K562 (cell line): ENCODE data around the gene SF3B1. TPM values are rescaled to one million over a fixed set of nuclear protein-coding genes. Genes with fewer than 3 reads are reported as not detected.
"Not testable (repeated sequence)": the region's sequence is repeated elsewhere in the genome, so short reads cannot be mapped to it uniquely, and the experiment has no call there.

Experiments
- ATAC-seq: fragments of 200-7000 bp; cut with Tn5 transposase; 3 replicates; pipeline ENCODE4 v1.9.1; 2020; ENCODE audit warnings: moderate library complexity
- BruUV-seq: library from RNA; stranded (reverse); fragments of 400-500 nt; replicated peaks from 2 replicates; lab custom pipeline; 2021; lab: Mats Ljungman, UMichigan
- CTCF ChIA-PET: fragments of 300-600 bp; formaldehyde crosslinking; extraction: SDS; loops from one replicate; lab custom pipeline; 2021; ENCODE audit warnings: low intra/inter-chr PET ratio; lab: Yijun Ruan, JAX
- POLR2A ChIA-PET: fragments of 300-600, 350-650 bp; sonication (Branson Sonifier 250); formaldehyde crosslinking; extraction: SDS; loops from one replicate; lab custom pipeline; 2021; ENCODE audit warnings: antibody characterized with exemption, inconsistent platforms; lab: Yijun Ruan, JAX
- DNase-seq, 4 experiments: peaks; one replicate each; pipeline versions ENCODE4 v3.0.0 to v3.0.0-alpha.2; 2011 to 2018; ENCODE audit warnings: low spot score in 3 of 4, mixed read lengths in 3 of 4; ENCODE audit errors: extremely low read depth in 1 of 4
- FAIRE-seq: peaks from 2 replicates; lab custom pipeline; 2011; peaks lifted over from hg19 to GRCh38; lab: Jason Lieb, UNC
- H2AFZ ChIP-seq: 2 replicates; pipeline ENCODE4 v1.6.0; 2011; ENCODE audit warnings: low read depth, low read length, control low read depth, inconsistent platforms
- H3K27ac ChIP-seq: fragments of 200-600 bp; 3 replicates; pipeline ENCODE4 v1.8.0; 2011; ENCODE audit warnings: low read depth, mild to moderate bottlenecking, control low read depth, inconsistent platforms, low read length, moderate library complexity, mixed read lengths; ENCODE audit errors: extremely low read depth
- H3K27me3 ChIP-seq, 2 experiments: fragments of 300-600 bp in 1 of 2; 2 replicates in 1 of 2; 3 replicates in 1 of 2; pipeline versions ENCODE4 v1.6.0 to v1.8.0; 2011; ENCODE audit warnings: inconsistent platforms in 2 of 2, low read length in 2 of 2, mild to moderate bottlenecking in 1 of 2, mixed read lengths in 1 of 2, moderate library complexity in 1 of 2; ENCODE audit not compliant: control insufficient read depth in 2 of 2, insufficient read depth in 2 of 2
- H3K36me3 ChIP-seq: fragments of 300-600 bp; 3 replicates; pipeline ENCODE4 v1.8.0; 2011; ENCODE audit warnings: mild to moderate bottlenecking, low read length, inconsistent platforms; ENCODE audit not compliant: control insufficient read depth, insufficient read depth
- H3K4me1 ChIP-seq, 2 experiments: fragments of 200-600 bp in 1 of 2; replicated peaks in 1 of 2; 2 replicates in 1 of 2; 3 replicates in 1 of 2; pipeline versions ENCODE4 v1.5.1 to v1.8.0; 2011; ENCODE audit warnings: inconsistent platforms in 2 of 2, low read length in 2 of 2, mild to moderate bottlenecking in 1 of 2, mixed read lengths in 1 of 2, moderate library complexity in 1 of 2; ENCODE audit not compliant: control insufficient read depth in 2 of 2, insufficient read depth in 2 of 2
- H3K4me2 ChIP-seq: 2 replicates; pipeline ENCODE4 v1.6.1; 2011; ENCODE audit warnings: low read length, control low read depth, inconsistent platforms, mixed read lengths; ENCODE audit not compliant: insufficient read depth
- H3K4me3 ChIP-seq: fragments of 200-600 bp; sonication (generic), shearing (Covaris generic); 2 replicates; pipeline ENCODE4 v1.5.1; 2016; ENCODE audit warnings: control low read depth, inconsistent platforms
- H3K79me2 ChIP-seq: fragments of 200-600 bp; 3 replicates; pipeline ENCODE4 v1.8.0; 2011; ENCODE audit warnings: low read length, inconsistent platforms; ENCODE audit not compliant: control insufficient read depth, insufficient read depth
- H3K9ac ChIP-seq, 2 experiments: 2 replicates each; pipeline versions ENCODE4 v1.6.0 to v1.6.1; 2011; ENCODE audit warnings: low read depth in 2 of 2, low read length in 2 of 2, control low read depth in 1 of 2, inconsistent platforms in 1 of 2, mild to moderate bottlenecking in 1 of 2, mixed read lengths in 1 of 2; ENCODE audit not compliant: insufficient read depth in 1 of 2
- H3K9me1 ChIP-seq: one replicate; pipeline ENCODE4 v1.6.0; 2011; ENCODE audit warnings: inconsistent platforms, mild to moderate bottlenecking, low read length, moderate library complexity; ENCODE audit not compliant: control insufficient read depth, insufficient read depth
- H3K9me3 ChIP-seq: replicated peaks from 2 replicates; pipeline ENCODE4 v1.5.1; 2011; ENCODE audit warnings: low read depth, low read length, inconsistent platforms; ENCODE audit not compliant: control insufficient read depth, insufficient read depth
- H4K20me1 ChIP-seq: replicated peaks from 2 replicates; pipeline ENCODE4 v1.6.1; 2011; ENCODE audit warnings: low read length, inconsistent platforms, mixed read lengths; ENCODE audit not compliant: control insufficient read depth, insufficient read depth
- CHD1 ChIP-seq: fragments of 200-600 bp; sonication (generic); IDR thresholded peaks from one replicate; pipeline ENCODE4 v1.6.1; 2012; ENCODE audit warnings: mild to moderate bottlenecking, moderate library complexity, low read length, inconsistent platforms
- WGBS: fragments of 100-300 bp; shearing (Covaris generic); methylation state at CpG from one replicate; pipeline ENCODE4 v1.1.6; 2016; ENCODE audit warnings: low coverage, mixed read lengths; ENCODE audit not compliant: insufficient coverage; ENCODE audit errors: missing lambda C conversion rate; 5-methylcytosine and 5-hydroxymethylcytosine counted together
- in situ Hi-C: fragments of 300-500 bp; cut with MboI; formaldehyde crosslinking; loops from 4 replicates; pipeline ENCODE4 v1.15.0; 2018; ENCODE audit warnings: inconsistent platforms, mixed read lengths
- intact Hi-C: fragments of 100-400 bp; cut with micrococcal nuclease; formaldehyde crosslinking; loops from 2 replicates; pipeline ENCODE4 v1.14.2; 2022
- polyA plus RNA-seq, 8 experiments: library from polyadenylated mRNA; depleted of rRNA in 4 of 8; stranded (reverse) in 5 of 8; unstranded in 3 of 8; fragments of >200 nt; fragmentation: Nextera tagmentation in 2 of 8; fragmentation: Illumina TruSeq in 1 of 8; extraction: Ambion mirVana in 2 of 8; extraction: Trizol in 1 of 8; gene quantifications; 2 replicates each; pipeline versions ENCODE4 v1.2.1 to v1.2.3, GENCODE V29; 2011 to 2014; ENCODE audit warnings: inconsistent platforms in 1 of 8, missing spikeins in 1 of 8
- total RNA-seq, 7 experiments: library from RNA; depleted of rRNA in 6 of 7; stranded (reverse); fragments of >200 nt in 6 of 7; fragmentation: Illumina TruSeq in 2 of 7; extraction: Trizol in 2 of 7; gene quantifications; 2 replicates each; pipeline versions ENCODE4 v1.2.1 to v1.2.3, GENCODE V29; 2011 to 2021; ENCODE audit warnings: low replicate concordance in 1 of 7
- TF ChIP-seq, protein P1 (sequence below): IDR thresholded peaks from 2 replicates; pipeline ENCODE4 v1.6.1; 2012; ENCODE audit warnings: low read depth, low read length, improper control_type of control experiment, borderline replicate concordance

Gene SF3B1
- total and polyA plus RNA-seq, 9 of the 15 experiments (the other 6 are each of a cell fraction or from before 2014, with no cell fraction given), result 96.2 to 377 (median 177) TPM

DNA sequence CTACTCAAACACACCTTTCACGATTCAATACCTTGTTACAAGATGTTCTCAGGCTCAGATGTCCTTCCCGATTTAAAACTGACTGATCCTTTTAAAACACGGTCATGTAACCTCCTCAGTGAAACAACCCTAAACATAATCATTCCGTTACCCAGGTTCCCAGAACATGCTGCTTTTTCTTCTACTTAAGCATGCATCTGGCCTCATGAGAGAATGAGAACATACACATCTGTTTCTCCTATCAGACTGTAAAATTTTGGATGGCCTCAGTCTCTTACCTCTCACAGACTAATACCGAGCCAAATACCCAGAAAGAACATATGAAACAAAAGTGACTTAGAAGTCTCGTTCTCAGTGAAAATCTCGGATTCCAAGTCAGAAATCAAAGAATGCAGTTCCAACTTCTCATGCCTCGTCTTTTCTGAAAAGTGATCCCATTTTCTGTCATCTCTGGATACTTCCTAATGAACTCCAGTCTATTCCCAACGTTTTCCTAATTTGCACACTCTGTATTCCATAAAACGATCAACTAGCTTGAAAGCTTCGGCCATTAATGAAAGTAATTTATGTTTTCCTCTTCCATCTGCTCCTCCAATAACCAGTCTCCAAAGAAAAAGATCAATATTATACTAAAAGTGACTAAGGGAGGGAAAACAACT, 919 bp downstream of the SF3B1 start:
- Histone ChIP-seq H3K4me1 (peaks cover 14 to 17% of the 10 kb centered on the region in 2 experiments; a peak in 4 of 5 replicates), H2AFZ (no peak overlapping the region), H3K9me1 (no peaks in the 10 kb centered on the region), H4K20me1 (peaks cover 36% of the 10 kb centered on the region), H3K27ac (peak overlapping the region; percentile 98), H3K4me3 (peak overlapping the region; percentile 77), H3K79me2 (peaks cover 75% of the 10 kb centered on the region), H3K27me3 (no peaks in the 10 kb centered on the region), H3K36me3 (peaks cover 24% of the 10 kb centered on the region; the same call in 2 of the 3 replicates), H3K9ac (peak overlapping the region; percentile 100; a peak in 3 of 4 replicates), H3K4me2 (peak overlapping the region; percentile 93), H3K9me3 (no peaks in the 10 kb centered on the region)
- CTCF ChIA-PET, result no interaction called here
- FAIRE-seq (peak; percentile 71), ATAC-seq (peak; percentile 12), DNase-seq (no peak)
- BruUV-seq, result no TSS peak
- POLR2A ChIA-PET, result interaction anchor here (1.7 kb wide), 1 partner anchor 67 kb away, joined by 8 read pairs; the partner anchor contains the start of genes HSPD1 and HSPE1
- WGBS, result 0% methylated on average over 11 of the region's 11 CpGs
- in situ Hi-C loops (no loop called here), intact Hi-C loops (loop anchor here (5.0 kb wide), 1 partner anchor 273 kb away; the partner anchor contains the start of gene MARS2)
- TF ChIP-seq, protein P1, sequence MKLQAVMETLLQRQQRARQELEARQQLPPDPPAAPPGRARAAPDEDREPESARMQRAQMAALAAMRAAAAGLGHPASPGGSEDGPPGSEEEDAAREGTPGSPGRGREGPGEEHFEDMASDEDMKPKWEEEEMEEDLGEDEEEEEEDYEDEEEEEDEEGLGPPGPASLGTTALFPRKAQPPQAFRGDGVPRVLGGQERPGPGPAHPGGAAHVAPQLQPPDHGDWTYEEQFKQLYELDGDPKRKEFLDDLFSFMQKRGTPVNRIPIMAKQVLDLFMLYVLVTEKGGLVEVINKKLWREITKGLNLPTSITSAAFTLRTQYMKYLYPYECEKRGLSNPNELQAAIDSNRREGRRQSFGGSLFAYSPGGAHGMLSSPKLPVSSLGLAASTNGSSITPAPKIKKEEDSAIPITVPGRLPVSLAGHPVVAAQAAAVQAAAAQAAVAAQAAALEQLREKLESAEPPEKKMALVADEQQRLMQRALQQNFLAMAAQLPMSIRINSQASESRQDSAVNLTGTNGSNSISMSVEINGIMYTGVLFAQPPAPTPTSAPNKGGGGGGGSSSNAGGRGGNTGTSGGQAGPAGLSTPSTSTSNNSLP, result no peak
- TF ChIP-seq CHD1, result peak; percentile 80

DNA sequence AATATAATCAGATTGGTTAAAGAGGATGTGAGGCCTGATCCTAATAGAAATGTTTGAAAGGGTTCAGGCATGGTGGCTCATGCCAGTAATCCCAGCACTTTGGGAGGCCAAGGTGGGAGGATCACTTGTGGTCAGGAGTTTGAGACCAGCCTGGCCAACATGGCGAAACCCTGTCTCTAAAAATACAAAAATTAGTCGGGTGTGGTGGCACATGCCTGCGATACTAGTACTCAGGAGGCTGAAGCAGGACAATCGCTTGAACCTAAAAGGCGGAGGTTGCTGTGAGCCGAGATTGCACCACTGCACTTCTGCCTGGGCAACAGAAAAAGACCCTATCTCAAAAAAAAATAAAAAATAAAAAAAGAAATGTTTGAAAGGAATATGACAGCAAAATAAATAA, 2.3 kb downstream of the SF3B1 start:
- H3K27ac ChIP-seq, DNase-seq, H3K9me3 ChIP-seq, H3K9me1 ChIP-seq, CTCF ChIA-PET, H2AFZ ChIP-seq, BruUV-seq, FAIRE-seq, H3K27me3 ChIP-seq, ATAC-seq, in situ Hi-C loops: not testable (repeated sequence)
- Histone ChIP-seq H3K9ac (peak overlapping the region; percentile 48 to 100; a peak in 3 of 4 replicates), H3K4me2 (peak overlapping the region; percentile 93), H3K79me2 (peaks cover 89% of the 10 kb centered on the region), H4K20me1 (peaks cover 46% of the 10 kb centered on the region), H3K4me3 (peak overlapping the region; percentile 77), H3K36me3 (peaks cover 31% of the 10 kb centered on the region; the same call in 2 of the 3 replicates), H3K4me1 (peaks cover 14 to 17% of the 10 kb centered on the region in 2 experiments; a peak in 4 of 5 replicates)
- WGBS, result 10% methylated on average over 6 of the region's 6 CpGs
- POLR2A ChIA-PET, result interaction anchor here (0.6 to 1.7 kb wide), 2 partner anchors 67 to 686 kb away, joined by 3 to 4 read pairs; partner anchors contain the start of genes HSPD1 and HSPE1
- intact Hi-C loops, result loop anchor here (5.0 kb wide), 1 partner anchor 275 kb away; the partner anchor contains the start of gene MARS2
